HG03575 (cell line): ENCODE measurements around the gene PNPLA6.
"Not testable (repeated sequence)": the region's sequence is repeated elsewhere in the genome, so short reads cannot be mapped to it uniquely, and the experiment has no call there.

Experiments used
- ATAC-seq: cut with Tn5 transposase; IDR thresholded peaks from one replicate; pipeline ENCODE4 v1.9.1; 2021; ENCODE audit not compliant: unreplicated experiment, insufficient number of reproducible peaks, low FRiP score; ENCODE audit errors: extremely low read depth

PNPLA6 gene

GRCh38 chr19:7549429-7550148 is 14.1 kb downstream of the PNPLA6 start:
- ATAC-seq: no peak

- no peak for ATAC-seq
Observed at GRCh38 chr19:7550169-7550770, 14.8 kb downstream of the PNPLA6 start.

GRCh38 chr19:7550987-7551761 is 15.7 kb downstream of the PNPLA6 start:
- no peak for ATAC-seq

- ATAC-seq: no peak
Observed at GRCh38 chr19:7552781-7553180, 17.3 kb downstream of the PNPLA6 start.

GRCh38 chr19:7554565-7554964 is 19.0 kb downstream of the PNPLA6 start:
- no peak for ATAC-seq

GRCh38 chr19:7554990-7555864 is 19.7 kb downstream of the PNPLA6 start:
- no peak for ATAC-seq

- no peak for ATAC-seq
Observed at GRCh38 chr19:7556696-7557315, 21.3 kb downstream of the PNPLA6 start.

- no peak for ATAC-seq
Observed at GRCh38 chr19:7558667-7559066, 23.1 kb downstream of the PNPLA6 start.

GRCh38 chr19:7559102-7559501 is 23.6 kb downstream of the PNPLA6 start:
- ATAC-seq: no peak

GRCh38 chr19:7560255-7560654 is 24.7 kb downstream of the PNPLA6 start:
- ATAC-seq: no peak

GRCh38 chr19:7561325-7561724 is 25.8 kb downstream of the PNPLA6 start:
- ATAC-seq: no peak

- ATAC-seq: no peak
Observed at GRCh38 chr19:7562646-7563393, 27.3 kb downstream of the PNPLA6 start.

GRCh38 chr19:7564866-7565265 is 29.3 kb downstream of the PNPLA6 start:
- ATAC-seq: no peak

- ATAC-seq: no peak
Observed at GRCh38 chr19:7565332-7565731, 29.8 kb downstream of the PNPLA6 start.

GRCh38 chr19:7570761-7571160 is 35.2 kb downstream of the PNPLA6 start:
- ATAC-seq: no peak

- ATAC-seq: no peak
Observed at GRCh38 chr19:7575434-7576040, 40.0 kb downstream of the PNPLA6 start.

GRCh38 chr19:7577422-7577821 is 41.9 kb downstream of the PNPLA6 start:
- not testable (repeated sequence) for ATAC-seq

- ATAC-seq: no peak
Observed at GRCh38 chr19:7578127-7578526, 42.6 kb downstream of the PNPLA6 start.
